ENCODE results near the gene ROPN1L. TPM values are rescaled to one million over a fixed set of nuclear protein-coding genes. Genes with fewer than 3 reads are reported as not detected.
"Not testable (repeated sequence)": the region's sequence is repeated elsewhere in the genome, so short reads cannot be mapped to it uniquely, and the experiment has no call there.

ROPN1L gene
- total RNA-seq, 1 experiment from 2014 or later: 3.6 TPM

- DNase-seq (ENCODE audit: low read depth): peak; percentile 87
- in situ Hi-C loops (cut with HindIII; ENCODE audit: low pct_unique_long_range_greater_than_20kb, low sequenced_read_pairs): no loop called here
Measured at GRCh38 chr5:10507575-10508096, 66.0 kb downstream of the ROPN1L start.

- no peak for DNase-seq (ENCODE audit: low read depth)
- in situ Hi-C loops (cut with HindIII; ENCODE audit: low pct_unique_long_range_greater_than_20kb, low sequenced_read_pairs): no loop called here
Measured at GRCh38 chr5:10509575-10509974, 67.9 kb downstream of the ROPN1L start.

- in situ Hi-C loops (cut with HindIII; ENCODE audit: low pct_unique_long_range_greater_than_20kb, low sequenced_read_pairs): no loop called here
- peak; percentile 30 for DNase-seq (ENCODE audit: low read depth)
Measured at GRCh38 chr5:10511741-10512640, 70.3 kb downstream of the ROPN1L start.

- in situ Hi-C loops (cut with HindIII; ENCODE audit: low pct_unique_long_range_greater_than_20kb, low sequenced_read_pairs): no loop called here
- peak; percentile 97 for DNase-seq (ENCODE audit: low read depth)
Measured at GRCh38 chr5:10513501-10514442, 72.1 kb downstream of the ROPN1L start.

GRCh38 chr5:10514572-10514971 is 72.9 kb downstream of the ROPN1L start:
- in situ Hi-C loops (cut with HindIII; ENCODE audit: low pct_unique_long_range_greater_than_20kb, low sequenced_read_pairs); DNase-seq (ENCODE audit: low read depth): not testable (repeated sequence)

Other genes starting within 250 kb of the ROPN1L start
- 16.4 and 26.8 TPM in 2 replicates for gene ATPSCKMT, start 192.0 kb upstream of the ROPN1L start, total RNA-seq (2014; rRNA removed; shearing (Covaris generic); ENCODE audit: low replicate concordance)
- gene CCT5, start 191.6 kb upstream of the ROPN1L start, total RNA-seq (2014; rRNA removed; shearing (Covaris generic); ENCODE audit: low replicate concordance): 636 and 700 TPM in 2 replicates
- 141 and 219 TPM in 2 replicates for gene CMBL, start 134.0 kb upstream of the ROPN1L start, total RNA-seq (2014; rRNA removed; shearing (Covaris generic); ENCODE audit: low replicate concordance)
- gene MARCHF6, start 88.2 kb upstream of the ROPN1L start, total RNA-seq (2014; rRNA removed; shearing (Covaris generic); ENCODE audit: low replicate concordance): 25.8 and 26.1 TPM in 2 replicates
- 8.5 and 9.3 TPM in 2 replicates for gene ANKRD33B, start 122.2 kb downstream of the ROPN1L start, total RNA-seq (2014; rRNA removed; shearing (Covaris generic); ENCODE audit: low replicate concordance)

Data from Caki2 (cell line).